Upper lobe of left lung (tissue), 4 donors: ENCODE data around the gene SLC45A3.

ENCODE experiments used
- POLR2A ChIP-seq, 4 donors: fragments of 450-650 bp; IDR thresholded peaks; one replicate each; pipeline ENCODE4 v1.5.1; 2016 to 2017; ENCODE audit warnings: antibody characterized with exemption in 4 of 4, mild to moderate bottlenecking in 2 of 4
- TF ChIP-seq, protein P1 (sequence below), 6 experiments: fragments of 450-650 bp in 4 of 6; fragments of 200-600 bp in 2 of 6; sonication (generic) in 2 of 6; IDR thresholded peaks; one replicate each; pipeline ENCODE4 v1.5.1; 2016 to 2019; ENCODE audit warnings: antibody characterized with exemption in 6 of 6

DNA sequence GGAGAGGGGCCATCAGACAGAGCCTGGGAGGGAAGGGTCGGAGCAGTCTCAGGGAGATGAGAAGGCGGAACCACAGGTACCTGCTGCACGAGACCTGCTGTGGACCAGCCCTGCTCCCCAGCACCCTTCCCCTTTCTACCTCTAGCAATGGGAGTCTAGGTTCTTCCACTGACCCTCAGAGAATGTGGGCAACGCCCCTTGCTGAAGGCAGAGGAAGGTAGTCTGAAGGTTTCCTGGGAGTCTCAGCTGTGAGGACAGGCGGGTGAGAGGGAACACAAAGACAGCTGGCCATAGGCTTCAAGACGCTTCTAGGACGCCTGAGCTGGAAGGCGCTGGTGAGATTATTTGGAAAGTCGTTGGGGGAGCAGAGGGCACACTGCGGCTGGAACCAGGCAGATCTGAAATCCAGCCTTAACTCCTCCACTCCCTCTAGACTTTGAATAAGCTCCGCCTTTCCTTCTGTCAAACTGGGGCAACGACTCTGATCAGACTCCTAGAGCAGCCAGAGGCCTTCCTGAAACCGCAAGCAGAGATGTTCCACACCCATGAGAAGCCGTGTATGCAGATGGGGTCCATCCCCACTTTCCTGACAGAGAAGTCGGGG is 18.1 kb downstream of the SLC45A3 start:
- TF ChIP-seq, protein P1, sequence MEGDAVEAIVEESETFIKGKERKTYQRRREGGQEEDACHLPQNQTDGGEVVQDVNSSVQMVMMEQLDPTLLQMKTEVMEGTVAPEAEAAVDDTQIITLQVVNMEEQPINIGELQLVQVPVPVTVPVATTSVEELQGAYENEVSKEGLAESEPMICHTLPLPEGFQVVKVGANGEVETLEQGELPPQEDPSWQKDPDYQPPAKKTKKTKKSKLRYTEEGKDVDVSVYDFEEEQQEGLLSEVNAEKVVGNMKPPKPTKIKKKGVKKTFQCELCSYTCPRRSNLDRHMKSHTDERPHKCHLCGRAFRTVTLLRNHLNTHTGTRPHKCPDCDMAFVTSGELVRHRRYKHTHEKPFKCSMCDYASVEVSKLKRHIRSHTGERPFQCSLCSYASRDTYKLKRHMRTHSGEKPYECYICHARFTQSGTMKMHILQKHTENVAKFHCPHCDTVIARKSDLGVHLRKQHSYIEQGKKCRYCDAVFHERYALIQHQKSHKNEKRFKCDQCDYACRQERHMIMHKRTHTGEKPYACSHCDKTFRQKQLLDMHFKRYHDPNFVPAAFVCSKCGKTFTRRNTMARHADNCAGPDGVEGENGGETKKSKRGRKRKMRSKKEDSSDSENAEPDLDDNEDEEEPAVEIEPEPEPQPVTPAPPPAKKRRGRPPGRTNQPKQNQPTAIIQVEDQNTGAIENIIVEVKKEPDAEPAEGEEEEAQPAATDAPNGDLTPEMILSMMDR (IDR thresholded peaks at IDR 0.05): no peak
- TF ChIP-seq POLR2A (IDR thresholded peaks at IDR 0.05): no peak
